ENCODE measurements around the gene CCL5. TPM values are rescaled to one million over a fixed set of nuclear protein-coding genes. Genes with fewer than 3 reads are reported as not detected.

CCL5 gene
- total RNA-seq (2014; rRNA removed; shearing (Covaris generic)) (not detected in 2 replicates), polyA plus RNA-seq (2016; fragmentation: Nextera tagmentation; extraction: Ambion mirVana) (not detected in 2 replicates)
- long read RNA-seq, partial matches to known transcripts, result 0 of 1 reads
- long read RNA-seq, other reads (novel, unspliced or antisense), result 0 of 1 reads

- Histone ChIP-seq H3K4me2 (no peak within 1 kb of the TSS), H3K9me2 (ENCODE audit: insufficient read depth) (no peaks in the 10 kb centered on the region), H3K4me1 (ENCODE audit: insufficient read depth) (no peaks in the 10 kb centered on the region), H3K79me2 (replicated peaks; ENCODE audit: insufficient read depth) (no peaks in the 10 kb centered on the region), H4K20me1 (replicated peaks; ENCODE audit: insufficient read depth) (no peaks in the 10 kb centered on the region), H3K27ac (ENCODE audit: low read depth) (no peak within 1 kb of the TSS), H3K27me3 (ENCODE audit: insufficient read depth) (no peaks in the 10 kb centered on the region), H2AFZ (no peak within 1 kb of the TSS), H3F3A (replicated peaks; ENCODE audit: low read depth) (no peaks in the 10 kb centered on the region), H3K36me3 (ENCODE audit: insufficient read depth) (no peaks in the 10 kb centered on the region), H3K4me3 (no peak within 1 kb of the TSS)
- DNase-seq (ENCODE audit: low spot score), result no peak
- Mint-ChIP-seq H3K4me1 (peaks cover 6% of the 10 kb centered on the region; the same call in 2 of the 3 replicates), H3K27me3 (ENCODE audit: insufficient read depth, low read depth, poor library complexity) (peaks cover 2% of the 10 kb centered on the region), H3K27ac (no peak within 1 kb of the TSS), H3K36me3 (ENCODE audit: low read depth) (no peaks in the 10 kb centered on the region), H3K9me3 (no peaks in the 10 kb centered on the region), H3K4me3 (no peak within 1 kb of the TSS)
- no peak for ATAC-seq
- TF ChIP-seq EZH2 (IDR thresholded peaks at IDR 0.05; ENCODE audit: low read depth, unreplicated experiment) (no peak), CTCF (conservative IDR thresholded peaks at IDR 0.05; ENCODE audit: low read depth in 2 of 2) (no peak), CREB1 (CRISPR knock-in tag; IDR thresholded peaks at IDR 0.05; ENCODE audit: low read depth) (no peak), EZH2phosphoT487 (IDR thresholded peaks at IDR 0.05; ENCODE audit: unreplicated experiment) (no peak), POLR2AphosphoS5 (IDR thresholded peaks at IDR 0.05; ENCODE audit: low read depth) (no peak), REST (IDR thresholded peaks at IDR 0.05; ENCODE audit: unreplicated experiment) (no peak), ZNF462 (CRISPR knock-in tag; IDR thresholded peaks at IDR 0.05) (no peak), STAT1 (IDR thresholded peaks at IDR 0.05; ENCODE audit: unreplicated experiment) (no peak), ZNF114 (CRISPR knock-in tag; IDR thresholded peaks at IDR 0.05) (no peak), NANOG (IDR thresholded peaks at IDR 0.05; ENCODE audit: borderline replicate concordance) (no peak), ZNF331 (CRISPR knock-in tag; IDR thresholded peaks at IDR 0.05; ENCODE audit: low read depth) (no peak), ETS1 (IDR thresholded peaks at IDR 0.05) (no peak)
Observed at GRCh38 chr17:35879773-35880654, at the start of gene CCL5. Gene CCL5 (minus strand): TSS chr17:35880360.

Data from GM23338 (cell line).